Bone marrow (tissue), 2 donors: Measurements from ENCODE around the gene POLR2E.
"Not testable (repeated sequence)": the region's sequence is repeated elsewhere in the genome, so short reads cannot be mapped to it uniquely, and the experiment has no call there.

Source experiments
- DNase-seq, 2 donors: peaks; one replicate each; lab custom pipeline; 2025; lab: John Stamatoyannopoulos, UW

POLR2E gene

DNA sequence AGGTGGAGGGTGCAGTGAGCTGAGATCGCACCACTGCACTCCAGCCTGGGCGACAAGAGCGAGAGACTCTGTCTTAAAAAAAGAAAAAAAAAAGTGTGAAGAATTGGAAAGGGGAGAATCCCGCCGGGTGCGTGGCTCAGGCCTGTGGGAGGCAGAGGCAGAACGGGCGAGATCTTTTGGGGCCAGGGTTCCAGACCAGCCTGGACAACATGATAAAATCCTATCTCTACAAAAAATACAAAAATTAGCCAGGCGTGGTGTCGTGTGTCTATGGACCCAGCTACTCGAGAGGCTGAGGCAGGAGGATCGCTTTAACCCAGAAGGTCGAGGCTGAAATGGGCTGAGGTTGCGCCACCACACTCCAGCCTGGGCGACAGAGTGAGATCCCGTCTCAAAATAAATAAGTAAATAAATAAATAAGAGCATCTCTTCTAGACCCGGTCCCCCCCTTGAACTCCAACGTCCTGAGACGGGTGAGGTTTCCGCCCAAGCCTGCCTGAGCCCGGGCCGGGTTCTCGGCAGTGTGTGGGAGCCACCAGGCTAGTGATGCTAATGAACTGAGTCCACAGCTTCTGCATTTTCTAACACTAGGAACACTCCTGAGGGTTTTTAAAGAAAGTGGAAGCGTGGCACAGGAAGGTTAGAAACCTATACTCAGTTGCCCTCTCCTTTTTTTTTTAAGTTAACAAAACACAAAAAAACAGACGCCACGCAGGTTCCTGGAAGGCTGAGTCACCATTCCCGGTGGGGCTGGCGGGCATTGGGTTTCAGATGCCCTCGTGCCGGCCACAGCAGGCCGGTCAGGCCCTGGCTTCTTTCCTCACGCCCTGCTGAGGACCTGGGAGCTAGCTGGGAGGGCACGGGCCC lies 30.7 kb upstream of the POLR2E start:
- peak in 1 of 2 donors; percentile 8 for DNase-seq

DNA sequence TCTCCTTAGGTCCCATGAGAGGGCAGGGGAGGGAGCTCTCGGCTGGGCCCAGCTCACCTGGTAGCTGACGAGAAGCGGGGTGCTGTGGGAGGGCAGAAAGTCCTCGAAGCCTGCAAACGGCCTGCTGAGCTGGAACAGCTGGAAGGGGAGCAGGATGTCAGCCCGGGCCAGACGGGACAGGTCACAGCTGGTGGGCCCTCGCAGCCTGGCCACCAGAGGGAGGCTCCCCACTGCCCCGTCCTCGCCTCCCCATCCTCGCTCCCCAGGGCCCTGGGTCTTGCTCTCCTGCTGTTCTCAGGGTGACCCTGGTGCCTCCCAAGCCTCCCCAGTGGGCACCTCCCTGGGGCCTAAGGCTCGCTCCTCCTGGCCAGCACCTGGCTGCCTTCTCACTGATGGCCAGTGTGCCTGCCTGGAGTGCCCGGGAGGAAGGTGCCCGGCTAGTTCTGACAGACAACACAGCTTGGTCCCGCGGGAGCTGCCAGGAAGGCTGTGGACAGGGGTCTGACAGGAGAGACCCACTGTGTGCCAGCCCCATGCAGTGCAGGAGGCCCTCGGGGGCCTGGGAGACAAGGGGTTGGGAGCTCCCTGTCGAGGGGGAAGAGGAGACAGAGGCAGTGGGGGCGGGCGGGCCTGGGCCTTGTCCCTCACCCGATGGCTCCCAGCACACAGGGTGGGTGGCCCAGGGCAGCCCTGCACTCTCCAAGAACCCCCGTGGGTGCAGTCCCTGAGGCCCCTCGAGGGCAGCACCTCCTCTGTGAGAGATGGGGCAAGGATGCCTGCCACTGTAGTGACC lies 28.9 kb upstream of the POLR2E start:
- no peak for DNase-seq

DNA sequence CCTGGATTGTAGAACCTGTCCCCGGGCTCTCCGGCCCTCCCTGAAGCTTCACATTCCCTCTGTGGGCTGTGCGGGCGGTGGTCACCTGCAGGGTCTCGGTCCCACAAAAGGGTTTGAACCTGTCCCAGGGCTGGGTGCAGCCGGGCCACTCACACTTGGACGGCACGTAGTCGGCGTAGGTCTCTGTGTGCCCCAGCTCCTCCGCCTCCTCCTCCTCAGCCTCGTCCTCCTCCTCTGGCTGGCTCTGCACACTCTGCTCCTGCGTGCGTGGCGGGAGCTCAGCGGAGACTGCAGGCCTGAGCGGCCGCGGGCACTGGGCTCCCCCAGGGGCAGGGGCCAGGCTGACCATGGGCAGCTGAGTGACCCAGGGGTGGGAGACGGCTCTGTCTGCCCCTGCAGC lies 28.2 kb upstream of the POLR2E start:
- DNase-seq, result no peak

DNA sequence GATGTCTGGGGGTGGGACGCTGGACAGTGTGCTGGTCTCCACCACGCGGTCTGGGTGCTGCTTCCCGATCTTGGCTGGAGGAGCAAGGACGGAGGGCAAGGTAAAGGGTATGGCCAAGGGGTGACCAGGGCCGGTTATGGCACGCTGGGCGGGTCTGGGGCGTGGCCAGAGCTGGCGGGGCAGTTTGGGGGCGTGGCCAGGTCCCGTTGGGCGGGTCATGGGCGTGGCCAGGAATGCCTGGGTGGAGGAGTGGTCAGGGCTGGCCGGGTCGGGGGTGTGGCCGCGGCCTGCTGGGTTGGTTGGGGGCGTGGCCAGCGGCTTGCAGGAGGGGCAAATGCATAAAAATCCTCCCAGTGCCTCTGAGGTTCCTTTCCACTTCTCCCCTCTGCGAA lies 27.8 kb upstream of the POLR2E start:
- peak in 1 of 2 donors; percentile 62 for DNase-seq

DNA sequence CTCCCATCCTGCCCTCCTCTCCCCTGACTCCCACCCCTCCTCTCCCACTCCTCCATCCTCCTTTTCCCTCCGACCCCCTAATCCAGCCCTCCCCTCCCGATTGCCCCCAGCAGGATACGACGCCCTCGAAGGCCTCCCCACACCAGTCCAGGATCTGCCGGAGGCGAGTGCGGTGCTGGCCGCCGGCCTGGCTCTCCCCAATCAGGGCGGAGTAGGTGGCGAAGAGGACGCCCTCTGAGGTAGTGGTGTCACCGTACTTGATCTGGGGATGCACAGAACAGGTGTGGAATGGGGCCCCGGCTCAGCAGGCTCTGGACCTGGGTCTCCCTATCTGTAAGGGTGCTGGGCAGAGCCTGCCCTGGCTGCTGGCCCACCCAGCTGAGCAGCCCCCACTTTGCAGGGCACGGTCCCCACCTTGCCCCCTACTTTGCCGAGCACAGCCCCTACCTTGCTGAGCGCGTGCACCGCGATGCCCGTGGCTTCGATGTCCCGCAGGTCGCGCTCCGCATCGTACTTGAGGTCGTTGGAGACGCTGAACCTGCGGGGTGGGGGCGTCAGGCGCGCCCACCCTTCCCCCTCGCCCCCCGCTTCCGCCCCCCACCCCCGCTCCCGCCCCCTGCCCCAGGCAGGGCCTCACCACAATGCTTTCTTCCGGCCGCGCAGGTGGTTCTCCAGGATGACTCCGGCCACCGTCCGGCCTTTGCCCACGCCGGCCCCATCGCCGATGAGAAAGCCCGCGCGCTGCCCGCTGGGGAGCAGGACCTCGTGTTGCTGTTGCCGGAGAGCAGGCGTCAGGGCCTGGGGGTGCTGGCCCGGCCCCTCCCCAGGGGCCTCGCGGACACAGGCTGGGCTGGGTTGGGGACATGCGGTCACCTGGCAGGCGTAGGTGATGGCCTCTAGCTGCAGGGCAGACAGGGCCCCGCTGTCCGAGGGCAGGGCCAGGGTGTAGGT lies 27.1 kb upstream of the POLR2E start:
- no peak for DNase-seq

DNA sequence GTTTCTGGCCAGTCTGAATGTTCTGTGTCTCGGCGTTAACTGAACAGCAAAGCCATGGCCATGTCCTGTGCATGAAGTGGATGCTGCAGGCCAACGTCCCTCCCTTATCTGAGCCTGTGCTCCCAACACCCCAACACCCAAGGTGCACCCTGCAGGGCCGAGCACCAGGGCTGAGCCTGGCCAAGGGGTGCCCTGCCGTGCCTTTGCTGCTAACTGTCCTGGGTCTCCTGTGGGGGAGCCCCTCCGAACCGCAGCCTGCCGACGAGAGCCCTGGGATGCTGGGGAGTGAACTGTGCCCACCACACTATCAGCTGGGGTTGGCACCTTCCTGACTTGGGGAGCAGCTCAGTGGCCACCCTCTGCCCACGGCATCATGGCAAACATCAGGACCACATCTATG lies 26.2 kb upstream of the POLR2E start:
- DNase-seq, result no peak

DNA sequence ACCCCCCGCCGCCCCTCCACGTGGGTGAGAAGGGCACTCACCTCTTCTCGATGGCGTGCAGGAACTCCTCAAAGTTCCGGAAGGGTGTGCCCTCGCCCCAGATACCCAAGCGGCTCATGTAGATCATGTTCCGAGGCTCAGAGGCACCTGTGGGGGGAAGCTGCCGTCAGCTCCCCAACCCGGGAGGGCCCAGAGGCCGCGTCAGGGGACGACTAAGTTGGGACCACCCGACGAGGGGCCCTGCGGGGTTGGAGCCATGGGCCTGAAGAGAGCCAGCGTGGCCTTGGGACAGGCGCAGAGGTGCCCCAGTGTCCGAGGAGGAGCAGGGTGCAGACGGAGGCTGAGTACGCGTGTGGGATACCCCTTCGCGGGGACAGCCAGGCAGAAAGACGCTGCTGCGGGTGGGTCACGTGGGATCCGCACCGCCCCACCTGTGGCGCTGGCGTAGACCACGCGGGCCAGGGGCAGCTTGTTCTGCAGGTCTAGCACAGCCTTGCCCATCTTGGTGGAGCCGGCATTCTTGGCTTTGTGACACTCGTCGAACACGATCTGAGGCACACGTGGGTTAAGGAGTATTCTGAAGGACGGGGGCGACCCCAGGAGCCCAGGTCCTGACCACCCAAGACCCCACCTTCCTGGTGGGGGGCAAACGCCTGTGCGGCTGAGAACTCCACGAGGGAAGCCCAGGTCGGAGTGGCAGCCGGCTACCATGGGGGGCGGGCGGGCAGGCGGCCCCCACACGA lies 24.5 kb upstream of the POLR2E start:
- DNase-seq, result no peak

DNA sequence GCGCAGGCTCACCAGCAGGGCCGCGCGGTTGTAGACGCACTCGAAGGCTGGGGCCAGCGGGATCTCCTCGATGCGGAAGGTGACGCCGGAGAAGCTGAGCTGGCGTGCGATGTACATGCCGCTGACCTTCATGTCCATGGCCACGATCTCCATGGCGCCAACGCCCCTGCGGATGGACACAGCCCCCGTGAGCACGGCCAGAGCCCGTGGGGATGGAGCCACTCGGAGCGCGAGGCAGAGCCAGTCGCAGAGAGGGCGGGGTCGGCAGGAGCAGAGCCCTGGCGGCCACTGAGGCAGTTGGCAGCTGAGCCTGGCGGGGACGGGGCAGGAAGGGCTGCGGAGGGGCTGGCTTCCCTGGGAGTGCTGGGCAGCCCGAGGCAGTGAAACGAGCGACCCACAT lies 23.8 kb upstream of the POLR2E start:
- no peak for DNase-seq

DNA sequence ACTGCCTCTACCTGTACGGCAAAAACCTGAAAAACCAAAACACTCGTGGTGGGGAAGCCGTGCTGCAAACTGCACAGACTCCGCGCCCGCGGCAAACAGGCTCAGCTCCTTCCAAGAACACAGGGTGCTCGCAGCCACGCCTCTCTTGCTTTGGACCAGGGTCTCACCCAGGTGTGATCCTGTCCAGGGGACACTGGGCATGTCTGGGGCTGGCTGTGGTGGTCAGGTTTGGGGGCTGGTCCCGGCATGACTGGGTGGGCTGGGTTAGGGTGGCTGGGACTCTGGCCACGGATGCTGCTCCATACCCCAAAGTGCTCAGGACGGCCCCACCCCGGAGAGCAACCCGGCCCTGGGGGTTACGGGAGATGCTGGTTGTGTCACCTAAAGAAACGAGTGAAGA lies 22.5 kb upstream of the POLR2E start:
- no peak for DNase-seq

DNA sequence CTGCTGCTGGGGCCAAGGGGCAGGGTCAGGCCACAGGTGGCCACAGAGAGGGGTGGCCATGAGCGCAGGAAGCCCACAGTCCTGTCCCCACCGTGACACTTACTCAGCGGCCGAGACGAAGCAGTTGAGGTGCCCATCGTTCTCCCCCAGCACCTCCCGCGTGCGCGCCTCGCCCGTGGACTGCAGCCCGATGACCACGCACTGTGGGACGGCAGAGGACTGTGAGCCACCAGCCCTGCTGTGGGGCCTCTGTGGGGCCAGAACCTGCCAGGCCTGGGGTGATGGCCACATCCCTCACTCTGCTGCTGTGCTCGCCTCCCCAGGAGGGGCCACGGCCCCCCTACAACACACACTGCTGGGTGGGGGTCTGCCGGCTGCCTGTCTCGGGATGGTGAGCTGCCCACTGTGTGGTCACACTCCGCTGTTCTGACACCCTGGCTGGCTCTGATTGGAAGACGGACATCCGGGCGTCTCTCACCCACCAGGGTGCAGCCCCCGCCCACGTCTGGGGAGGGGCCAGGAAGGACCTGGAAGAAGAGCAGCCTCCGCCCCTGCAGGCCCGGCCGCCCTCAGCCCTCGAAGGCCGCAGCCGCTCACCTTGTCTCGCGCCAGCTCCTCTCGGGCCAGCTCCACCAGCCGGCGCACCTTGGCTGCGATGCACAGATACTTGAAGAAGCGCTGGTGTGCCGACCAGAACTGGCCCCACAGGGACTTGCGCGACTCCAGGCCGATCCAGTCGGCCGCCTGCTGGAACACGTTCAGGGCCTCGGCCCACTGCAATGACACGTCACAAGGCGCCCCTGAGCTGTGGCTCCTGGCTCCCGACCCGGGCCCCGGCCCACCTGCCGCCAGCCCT lies 21.8 kb upstream of the POLR2E start:
- no peak for DNase-seq

DNA sequence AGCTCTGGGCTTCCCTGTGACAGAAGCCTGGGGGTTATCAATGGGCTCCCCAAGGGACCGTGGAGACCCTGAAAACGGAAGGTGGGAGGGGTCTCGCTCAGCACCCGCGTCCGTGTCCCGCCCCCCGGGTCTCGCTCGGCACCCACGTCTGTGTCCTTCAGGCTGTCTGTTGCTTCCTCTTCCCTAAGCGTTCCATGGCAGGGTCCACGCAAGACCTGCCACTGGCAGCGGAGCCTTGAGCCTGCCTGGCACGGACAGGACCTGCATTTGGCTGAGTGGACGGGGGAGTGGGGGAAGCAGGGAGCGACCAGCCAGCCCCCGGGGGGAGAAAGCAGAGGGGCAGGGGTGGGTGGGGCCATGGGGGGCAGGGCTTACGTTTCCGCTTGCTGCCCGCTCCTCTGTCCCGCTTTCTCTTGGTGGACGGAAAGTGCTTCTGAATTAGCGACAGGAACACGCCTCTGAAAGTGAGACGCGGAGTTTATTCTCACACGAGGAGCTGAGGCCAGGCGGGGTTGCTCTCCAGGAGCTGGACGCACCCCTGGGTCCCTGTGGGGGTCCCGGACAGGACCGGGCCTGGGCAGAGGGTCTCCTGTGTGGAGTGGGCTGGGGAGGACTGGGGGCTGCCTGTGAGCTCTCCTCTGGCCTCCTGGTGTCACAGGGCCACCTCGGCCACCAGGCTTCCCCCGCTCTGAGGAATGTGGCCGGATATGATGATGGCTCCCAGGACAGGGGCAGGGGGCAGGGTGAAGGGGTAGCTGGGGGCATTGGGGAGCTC lies 20.7 kb upstream of the POLR2E start:
- DNase-seq, result no peak

DNA sequence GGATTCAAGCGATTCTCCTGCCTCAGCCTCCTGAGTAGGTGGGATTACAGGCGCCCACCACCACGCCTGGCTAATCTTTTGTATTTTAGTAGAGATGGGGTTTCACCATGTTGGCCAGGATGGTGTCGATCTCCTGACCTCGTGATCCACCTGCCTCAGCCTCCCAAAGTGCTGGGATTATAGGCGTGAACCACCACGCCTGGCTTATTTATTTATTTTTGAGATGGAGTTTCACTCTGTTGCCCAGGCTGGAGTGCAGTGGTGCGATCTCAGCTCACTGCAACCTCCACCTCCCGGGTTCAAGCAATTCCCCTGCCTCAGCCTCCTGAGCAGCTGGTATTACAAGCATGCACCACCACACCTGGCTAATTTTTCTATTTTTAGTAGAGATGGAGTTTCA lies 19.6 kb upstream of the POLR2E start:
- not testable (repeated sequence) for DNase-seq

DNA sequence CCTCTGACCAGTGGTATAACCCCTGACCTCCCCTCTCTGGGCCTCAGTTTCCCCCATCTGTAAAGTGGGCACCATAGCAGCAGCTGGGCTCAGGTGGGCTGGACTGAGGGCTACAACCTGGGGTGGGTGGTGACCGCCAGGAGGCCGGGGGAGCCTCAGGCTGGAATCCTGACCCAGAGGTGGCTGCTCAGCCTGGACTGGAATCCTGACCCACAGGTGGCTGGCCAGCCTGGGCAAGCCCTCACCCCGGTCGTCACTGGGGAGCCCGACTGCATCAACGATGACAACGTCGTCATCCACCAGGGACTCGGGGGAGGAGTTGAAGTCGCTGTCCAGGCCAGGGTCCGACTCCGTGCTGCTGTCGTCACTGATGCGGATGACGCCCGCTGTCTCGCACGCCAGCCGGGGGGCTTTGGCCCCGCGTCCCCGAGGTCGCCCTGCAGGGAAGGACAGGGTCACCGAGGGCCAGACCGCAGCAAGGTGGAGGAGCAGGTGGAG lies 18.9 kb upstream of the POLR2E start:
- no peak for DNase-seq

DNA sequence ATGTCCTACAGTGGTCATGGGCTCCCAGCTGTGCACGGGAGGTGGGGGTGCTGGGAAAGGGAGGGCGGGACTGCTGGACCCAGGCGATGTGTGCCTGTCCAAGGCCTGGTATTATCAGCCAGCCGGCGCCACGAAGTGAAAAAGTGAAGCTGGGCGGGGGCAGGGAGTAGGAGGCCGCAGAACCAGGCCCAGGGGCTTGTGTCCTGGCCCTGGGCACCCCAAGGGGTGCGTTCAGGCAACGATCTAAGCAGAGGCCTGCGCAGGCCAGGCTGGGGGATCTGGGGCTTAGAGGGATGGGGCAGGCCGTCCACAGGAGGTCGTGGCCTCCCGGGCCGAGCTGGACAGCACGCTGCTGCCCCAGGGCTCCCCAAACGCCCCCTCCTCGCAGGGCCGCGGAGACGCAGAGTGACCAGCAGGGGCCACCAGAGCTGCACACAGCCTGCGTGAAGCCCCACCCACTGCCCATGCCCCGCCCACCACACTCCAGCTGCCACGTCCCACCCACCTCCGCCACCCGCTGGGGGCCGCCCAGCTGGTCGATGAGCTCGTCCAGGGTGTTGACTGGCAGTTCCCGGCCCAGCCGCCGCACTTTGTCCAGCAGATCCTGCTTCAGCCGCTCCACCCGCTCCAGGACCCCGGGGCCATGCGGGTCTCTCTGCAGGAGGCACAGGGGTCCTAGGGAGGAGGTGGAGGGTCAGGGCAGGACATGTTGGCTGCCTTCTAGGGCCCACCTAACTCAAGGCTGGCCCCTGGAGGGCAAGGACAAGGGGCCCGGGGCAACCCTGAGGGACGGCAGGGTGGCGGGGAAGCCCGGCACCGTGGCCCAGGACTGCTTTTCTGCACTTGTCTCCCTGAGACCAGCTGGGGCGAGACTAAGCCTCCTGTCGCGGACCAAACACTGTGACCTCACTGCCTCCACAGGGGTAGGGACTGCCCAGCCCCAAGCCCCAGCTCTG lies 18.1 kb upstream of the POLR2E start:
- DNase-seq, result peak; percentile 79 to 83

DNA sequence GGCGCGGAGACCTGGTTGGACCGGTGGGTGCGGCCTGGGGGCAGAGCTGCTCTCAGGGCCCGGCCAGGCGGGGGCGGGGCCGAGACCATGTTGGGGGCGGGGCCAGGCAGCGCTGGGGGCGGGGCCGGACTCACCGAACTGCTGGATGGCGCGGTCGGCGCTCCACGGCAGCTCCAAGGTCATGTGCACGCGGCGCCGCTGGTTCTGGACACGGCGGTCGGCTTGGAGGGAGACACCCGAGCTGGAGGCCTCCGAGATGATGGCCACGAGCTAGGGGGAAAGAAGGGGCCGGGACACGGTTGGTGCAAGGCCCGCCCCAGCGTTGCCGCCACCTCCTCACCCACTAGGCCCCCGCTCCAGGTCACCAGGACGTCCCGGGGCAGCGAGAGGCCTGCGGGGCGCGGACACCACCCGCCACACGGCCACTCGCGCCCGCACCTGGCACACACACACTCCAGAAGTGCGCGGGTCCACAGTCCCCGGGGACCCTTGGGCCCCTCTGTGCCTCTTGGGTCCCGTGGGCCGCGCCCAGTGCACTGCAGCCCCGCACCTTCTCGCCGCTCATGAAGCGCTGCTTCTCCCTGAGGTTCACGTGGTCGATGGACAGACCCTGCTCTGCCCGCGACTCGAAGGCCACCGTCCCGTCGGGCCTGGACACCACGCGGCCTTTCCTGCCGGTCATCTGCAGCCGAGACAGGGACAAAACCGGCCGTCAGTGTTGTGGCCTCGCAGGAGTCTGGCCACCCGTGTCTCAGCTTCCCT lies 17.3 kb upstream of the POLR2E start:
- no peak for DNase-seq

DNA sequence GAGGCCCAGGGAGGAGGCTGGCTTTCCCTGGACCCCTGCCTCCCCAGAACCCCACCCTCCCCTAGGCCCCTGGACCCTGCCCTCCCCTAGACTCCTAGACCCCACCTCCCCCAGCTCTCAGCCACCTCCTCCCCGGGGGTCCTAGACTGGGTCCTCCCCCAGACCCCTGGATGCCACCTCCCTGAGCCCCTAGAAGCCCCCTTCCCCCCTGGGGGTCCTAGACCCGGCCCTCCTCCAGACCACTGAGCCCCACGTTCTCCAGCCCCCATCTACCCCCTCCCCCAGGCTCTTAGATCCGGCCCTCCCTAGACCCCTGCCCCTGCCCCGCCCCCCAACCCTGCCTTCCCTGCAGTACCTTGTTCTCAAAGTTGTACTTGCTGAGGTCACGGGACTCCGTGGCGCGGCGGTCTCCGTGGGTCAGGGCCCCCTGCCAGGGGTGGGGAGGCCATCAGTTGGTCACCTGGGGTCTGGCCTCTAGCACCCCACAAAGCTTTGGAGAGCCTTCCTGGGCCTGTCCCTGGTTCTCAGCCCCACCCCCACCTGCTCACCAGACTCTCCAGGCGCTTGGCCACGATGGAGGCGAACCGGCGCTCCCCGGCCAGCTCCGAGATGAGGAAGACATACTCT lies 16.6 kb upstream of the POLR2E start:
- no peak for DNase-seq
